Transverse colon (tissue), 4 donors: ENCODE data around the gene PDE4D.

Source experiments
- EP300 ChIP-seq: sonication (generic); formaldehyde crosslinking; IDR thresholded peaks from one replicate; pipeline ENCODE4 v1.6.1; 2017; ENCODE audit warnings: antibody characterized with exemption, low read depth
- POLR2A ChIP-seq: fragments of 450-650 bp; IDR thresholded peaks from one replicate; pipeline ENCODE4 v1.6.1; 2016; ENCODE audit warnings: antibody characterized with exemption, mild to moderate bottlenecking, moderate library complexity
- POLR2AphosphoS5 ChIP-seq, 3 donors: sonication (generic); formaldehyde crosslinking; IDR thresholded peaks; one replicate each; pipeline ENCODE4 v1.6.1; 2016; ENCODE audit warnings: antibody characterized with exemption in 3 of 3
- TF ChIP-seq, protein P1 (sequence below), 5 experiments: fragments of 200-600 bp in 3 of 5; fragments of 450-650 bp in 2 of 5; sonication (generic) in 3 of 5; IDR thresholded peaks; 1 replicate in 2 of 5; 2 replicates in 3 of 5; pipeline ENCODE4 v1.5.1; 2016 to 2017; ENCODE audit warnings: antibody characterized with exemption in 5 of 5, inconsistent platforms in 3 of 5, mild to moderate bottlenecking in 2 of 5, moderate library complexity in 1 of 5

DNA sequence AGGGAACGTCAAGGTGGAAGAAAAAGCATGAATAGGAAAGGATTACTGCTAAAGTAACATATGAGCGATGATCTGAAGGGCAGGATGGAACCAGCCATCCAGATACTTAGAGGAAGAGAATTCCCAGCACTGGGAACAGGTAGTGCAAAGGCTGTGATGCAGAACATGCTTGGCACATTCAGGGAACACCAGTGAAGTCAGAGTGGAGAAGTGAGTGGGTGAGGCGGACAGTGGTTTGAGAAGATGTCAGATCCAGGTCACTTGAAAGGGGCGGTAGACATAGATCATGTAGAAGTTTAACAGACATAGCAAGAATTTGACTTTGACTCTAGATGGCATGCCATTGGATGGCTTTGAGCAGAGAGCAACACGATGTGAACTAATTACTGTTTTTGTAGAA, 374.2 kb downstream of the PDE4D start:
- TF ChIP-seq EP300 (no peak), POLR2AphosphoS5 (IDR thresholded peaks at IDR 0.05) (no peak), POLR2A (no peak)
- TF ChIP-seq, protein P1, sequence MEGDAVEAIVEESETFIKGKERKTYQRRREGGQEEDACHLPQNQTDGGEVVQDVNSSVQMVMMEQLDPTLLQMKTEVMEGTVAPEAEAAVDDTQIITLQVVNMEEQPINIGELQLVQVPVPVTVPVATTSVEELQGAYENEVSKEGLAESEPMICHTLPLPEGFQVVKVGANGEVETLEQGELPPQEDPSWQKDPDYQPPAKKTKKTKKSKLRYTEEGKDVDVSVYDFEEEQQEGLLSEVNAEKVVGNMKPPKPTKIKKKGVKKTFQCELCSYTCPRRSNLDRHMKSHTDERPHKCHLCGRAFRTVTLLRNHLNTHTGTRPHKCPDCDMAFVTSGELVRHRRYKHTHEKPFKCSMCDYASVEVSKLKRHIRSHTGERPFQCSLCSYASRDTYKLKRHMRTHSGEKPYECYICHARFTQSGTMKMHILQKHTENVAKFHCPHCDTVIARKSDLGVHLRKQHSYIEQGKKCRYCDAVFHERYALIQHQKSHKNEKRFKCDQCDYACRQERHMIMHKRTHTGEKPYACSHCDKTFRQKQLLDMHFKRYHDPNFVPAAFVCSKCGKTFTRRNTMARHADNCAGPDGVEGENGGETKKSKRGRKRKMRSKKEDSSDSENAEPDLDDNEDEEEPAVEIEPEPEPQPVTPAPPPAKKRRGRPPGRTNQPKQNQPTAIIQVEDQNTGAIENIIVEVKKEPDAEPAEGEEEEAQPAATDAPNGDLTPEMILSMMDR (IDR thresholded peaks at IDR 0.05) = no peak
